HepG2 (cell line): ENCODE data around the gene ARHGAP29. TPM values are rescaled to one million over a fixed set of nuclear protein-coding genes. Genes with fewer than 3 reads are reported as not detected.
A peak's percentile ranks its signal among the peaks of the same experiment; 100 is the strongest.

ENCODE experiments used
- AHDC1 ChIP-seq: sonication (generic); formaldehyde crosslinking; IDR thresholded peaks from 2 replicates; pipeline ENCODE4 v1.5.1; 2020; ENCODE audit warnings: mild to moderate bottlenecking, missing genetic modification reagents, borderline replicate concordance
- ARID3A ChIP-seq: IDR thresholded peaks from 2 replicates; pipeline ENCODE4 v1.6.1; 2012; ENCODE audit warnings: low read depth, low read length, improper control_type of control experiment
- BCL6 ChIP-seq: IDR thresholded peaks from 2 replicates; pipeline ENCODE4 v1.6.1; 2016; ENCODE audit warnings: missing genetic modification reagents, missing compliant biosample characterization
- FOSL2 ChIP-seq: sonication (generic); formaldehyde crosslinking; IDR thresholded peaks from 2 replicates; pipeline ENCODE4 v1.4.0; 2020; ENCODE audit warnings: missing genetic modification reagents
- NFYB ChIP-seq: sonication (generic); formaldehyde crosslinking; IDR thresholded peaks from 2 replicates; pipeline ENCODE4 v1.4.0; 2020; ENCODE audit warnings: missing genetic modification reagents
- PHF5A ChIP-seq: IDR thresholded peaks from one replicate; pipeline ENCODE4 v1.6.1; 2018; ENCODE audit warnings: low read depth, missing genetic modification reagents; ENCODE audit not compliant: unreplicated experiment
- PRPF4 ChIP-seq: fragments of 200-400 bp; formaldehyde crosslinking; IDR thresholded peaks from 2 replicates; pipeline ENCODE4 v1.6.1; 2016; ENCODE audit warnings: low read length, low read depth; ENCODE audit not compliant: poor library complexity, severe bottlenecking
- RNF2 ChIP-seq: fragments of 450-650 bp; conservative IDR thresholded peaks from 2 replicates; pipeline ENCODE4 v1.6.1; 2016; ENCODE audit warnings: low read depth
- TEAD3 ChIP-seq: optimal IDR thresholded peaks from 2 replicates; pipeline ENCODE3; 2016; ENCODE audit warnings: borderline replicate concordance
- ZBTB40 ChIP-seq, 2 experiments: fragments of 450-650 bp in 1 of 2; sonication (generic) in 1 of 2; formaldehyde crosslinking in 1 of 2; IDR thresholded peaks; 2 replicates each; pipeline versions ENCODE4 v1.6.1 to v1.8.0; 2016 to 2022; ENCODE audit warnings: antibody characterized with exemption in 1 of 2, mild to moderate bottlenecking in 1 of 2, missing genetic modification reagents in 1 of 2
- ZFX ChIP-seq: sonication (generic); formaldehyde crosslinking; IDR thresholded peaks from 2 replicates; pipeline ENCODE4 v1.4.0; 2020; ENCODE audit warnings: mild to moderate bottlenecking, low read depth, missing genetic modification reagents, moderate library complexity
- ZNF430 ChIP-seq: sonication (generic); formaldehyde crosslinking; IDR thresholded peaks from 2 replicates; pipeline ENCODE4 v1.9.0; 2021; ENCODE audit warnings: mild to moderate bottlenecking, missing genetic modification reagents
- ZNF598 ChIP-seq: sonication (generic); formaldehyde crosslinking; IDR thresholded peaks from 2 replicates; pipeline ENCODE4 v1.5.1; 2020; ENCODE audit warnings: mild to moderate bottlenecking, missing genetic modification reagents, borderline replicate concordance
- ZSCAN30 ChIP-seq: sonication (generic); formaldehyde crosslinking; IDR thresholded peaks from 2 replicates; pipeline ENCODE4 v1.5.0; 2020; ENCODE audit warnings: mild to moderate bottlenecking, missing genetic modification reagents
- polyA plus RNA-seq, 8 experiments: library from polyadenylated mRNA; depleted of rRNA in 3 of 8; stranded (reverse) in 7 of 8; unstranded in 1 of 8; fragments of >200 nt; fragmentation: Illumina TruSeq in 4 of 8; extraction: Trizol in 4 of 8; gene quantifications; 2 replicates each; pipeline versions ENCODE4 v1.2.1 to v1.2.3, GENCODE V29; 2011 to 2016; ENCODE audit warnings: low read depth in 4 of 8, missing spikeins in 1 of 8, mixed read lengths in 1 of 8; ENCODE audit not compliant: insufficient read depth in 1 of 8
- total RNA-seq, 5 experiments: library from RNA; depleted of rRNA; stranded (reverse); fragments of >200 nt; fragmentation: Illumina TruSeq; extraction: Trizol; gene quantifications; 2 replicates each; pipeline ENCODE4 v1.2.3, GENCODE V29; 2016; ENCODE audit warnings: low read depth in 1 of 5

The ARHGAP29 gene
- total and polyA plus RNA-seq, 2 of the 13 experiments (the other 11 are each of a cell fraction or from before 2014, with no cell fraction given), result 12.8 to 18.3 TPM

- TF ChIP-seq ZBTB40 (IDR thresholded peaks at IDR 0.05), result no peak
- no peak for TF ChIP-seq ZBTB40 (CRISPR knock-in tag; IDR thresholded peaks at IDR 0.05)
- TF ChIP-seq BCL6 (CRISPR knock-in tag), result peak; percentile 36; the same call in 1 of the 2 replicates
- peak; percentile 22; the same call in 1 of the 2 replicates for TF ChIP-seq FOSL2 (CRISPR knock-in tag)
- no peak for TF ChIP-seq PRPF4
- TF ChIP-seq ARID3A, result peak; percentile 75; the same call in 1 of the 2 replicates
- no peak for TF ChIP-seq ZSCAN30 (CRISPR knock-in tag)
- TF ChIP-seq ZNF598 (CRISPR knock-in tag), result no peak
- no peak for TF ChIP-seq RNF2
- no peak for TF ChIP-seq ZFX (CRISPR knock-in tag)
- no peak for TF ChIP-seq ZNF430 (CRISPR knock-in tag)
- no peak for TF ChIP-seq PHF5A
- TF ChIP-seq NFYB (CRISPR knock-in tag), result no peak
- peak; percentile 19 for TF ChIP-seq TEAD3
- peak; percentile 45; the same call in 1 of the 2 replicates for TF ChIP-seq AHDC1
These were observed 28.0 kb downstream of the ARHGAP29 start (continued) for GRCh38 chr1:94209425-94209824.
